Vagina (tissue), 2 donors: ENCODE results near the gene SCAMP4.

Experiments used
- CTCF ChIP-seq, 3 experiments: fragments of 450-650 bp in 2 of 3; fragments of 200-600 bp in 1 of 3; sonication (generic) in 1 of 3; IDR thresholded peaks; one replicate each; pipeline ENCODE4 v1.5.1; 2017 to 2019; ENCODE audit warnings: antibody characterized with exemption in 3 of 3, mild to moderate bottlenecking in 2 of 3, moderate library complexity in 2 of 3
- POLR2A ChIP-seq, 2 donors: fragments of 450-650 bp; IDR thresholded peaks; one replicate each; pipeline ENCODE4 v1.6.1; 2017; ENCODE audit warnings: antibody characterized with exemption in 2 of 2, mild to moderate bottlenecking in 2 of 2, moderate library complexity in 2 of 2
- POLR2AphosphoS5 ChIP-seq, 2 donors: sonication (generic); formaldehyde crosslinking; IDR thresholded peaks; one replicate each; pipeline ENCODE4 v1.9.0; 2017; ENCODE audit warnings: antibody characterized with exemption in 2 of 2, mild to moderate bottlenecking in 2 of 2, low read depth in 1 of 2; ENCODE audit not compliant: insufficient read depth in 1 of 2

GRCh38 chr19:1967087-1967608 lies 61.9 kb downstream of the SCAMP4 start:
- TF ChIP-seq CTCF (IDR thresholded peaks at IDR 0.05) (no peak), POLR2A (IDR thresholded peaks at IDR 0.05) (no peak), POLR2AphosphoS5 (IDR thresholded peaks at IDR 0.05; ENCODE audit: insufficient read depth in 1 of 2, low read depth in 1 of 2) (no peak)
